Upper lobe of right lung (tissue), 1 donor: ENCODE data around the gene LYPD6B. TPM values are rescaled to one million over a fixed set of nuclear protein-coding genes. Genes with fewer than 3 reads are reported as not detected.

ENCODE experiments used
- ATAC-seq: fragments of 200-7000 bp; cut with Tn5 transposase; one replicate; pipeline ENCODE4 v1.9.1; 2020; ENCODE audit warnings: mild to moderate bottlenecking, moderate library complexity
- DNase-seq: peaks from one replicate; pipeline ENCODE4 v3.0.0-alpha.2; 2020
- H3K27ac ChIP-seq: fragments of 200-600 bp; one replicate; pipeline ENCODE4 v1.8.0; 2022
- H3K27me3 ChIP-seq: fragments of 200-600 bp; one replicate; pipeline ENCODE4 v1.8.0; 2022; ENCODE audit warnings: mild to moderate bottlenecking
- H3K36me3 ChIP-seq: fragments of 200-600 bp; one replicate; pipeline ENCODE4 v1.8.0; 2022
- H3K4me1 ChIP-seq: fragments of 200-600 bp; one replicate; pipeline ENCODE4 v1.8.0; 2022
- H3K4me3 ChIP-seq: fragments of 200-600 bp; one replicate; pipeline ENCODE4 v1.8.0; 2022; ENCODE audit warnings: mild to moderate bottlenecking
- H3K9me3 ChIP-seq: fragments of 200-600 bp; one replicate; pipeline ENCODE4 v1.8.0; 2022
- intact Hi-C: fragments of 100-400 bp; cut with DNase I; formaldehyde crosslinking; loops from one replicate; pipeline ENCODE4 v1.11.0; 2022
- total RNA-seq: library from RNA; stranded (reverse); fragmentation: NEBNext Ultra II Directional; extraction: Animal tissue kit (Norgen Biotek cat#: 25700); gene quantifications from one replicate; pipeline ENCODE4 v1.2.1, GENCODE V29; 2021
- TF ChIP-seq, protein P1 (sequence below): fragments of 200-600 bp; IDR thresholded peaks from one replicate; pipeline ENCODE4 v1.8.0; 2022; ENCODE audit warnings: antibody characterized with exemption
- donor health status: DM: no; HTN: yes; CAD: no; lungs with severe emphysema.

The LYPD6B gene
- total RNA-seq, 1 donor from 2014 or later: 0.78 TPM

DNA sequence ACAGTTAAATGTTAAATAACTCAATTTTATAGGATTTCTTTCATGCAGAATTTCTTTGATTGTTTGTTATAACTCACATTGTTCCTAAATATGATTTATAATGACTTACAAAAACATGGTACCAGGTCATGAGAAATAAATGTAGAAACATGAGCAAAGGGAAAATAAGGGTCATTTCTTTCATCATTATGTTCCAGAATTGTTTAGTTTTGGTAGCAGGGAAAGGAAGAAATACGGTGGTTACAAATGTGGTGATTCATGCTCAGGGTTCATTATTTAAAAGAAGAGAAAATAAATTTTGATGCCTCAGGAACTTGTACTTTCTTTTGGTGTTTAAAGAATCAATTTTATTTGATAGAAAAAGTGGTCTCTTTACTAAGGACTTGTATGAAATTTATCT is 4.4 kb downstream of the LYPD6B start:
- H3K27ac ChIP-seq: no peak overlapping the region
- intact Hi-C loops: no loop called here
- peaks cover 13% of the 10 kb centered on the region for H3K27me3 ChIP-seq
- no peaks in the 10 kb centered on the region for H3K36me3 ChIP-seq
- ATAC-seq (no peak), DNase-seq (no peak)
- no peaks in the 10 kb centered on the region for H3K4me1 ChIP-seq
- TF ChIP-seq, protein P1, sequence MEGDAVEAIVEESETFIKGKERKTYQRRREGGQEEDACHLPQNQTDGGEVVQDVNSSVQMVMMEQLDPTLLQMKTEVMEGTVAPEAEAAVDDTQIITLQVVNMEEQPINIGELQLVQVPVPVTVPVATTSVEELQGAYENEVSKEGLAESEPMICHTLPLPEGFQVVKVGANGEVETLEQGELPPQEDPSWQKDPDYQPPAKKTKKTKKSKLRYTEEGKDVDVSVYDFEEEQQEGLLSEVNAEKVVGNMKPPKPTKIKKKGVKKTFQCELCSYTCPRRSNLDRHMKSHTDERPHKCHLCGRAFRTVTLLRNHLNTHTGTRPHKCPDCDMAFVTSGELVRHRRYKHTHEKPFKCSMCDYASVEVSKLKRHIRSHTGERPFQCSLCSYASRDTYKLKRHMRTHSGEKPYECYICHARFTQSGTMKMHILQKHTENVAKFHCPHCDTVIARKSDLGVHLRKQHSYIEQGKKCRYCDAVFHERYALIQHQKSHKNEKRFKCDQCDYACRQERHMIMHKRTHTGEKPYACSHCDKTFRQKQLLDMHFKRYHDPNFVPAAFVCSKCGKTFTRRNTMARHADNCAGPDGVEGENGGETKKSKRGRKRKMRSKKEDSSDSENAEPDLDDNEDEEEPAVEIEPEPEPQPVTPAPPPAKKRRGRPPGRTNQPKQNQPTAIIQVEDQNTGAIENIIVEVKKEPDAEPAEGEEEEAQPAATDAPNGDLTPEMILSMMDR: no peak
- H3K4me3 ChIP-seq: no peak overlapping the region
- H3K9me3 ChIP-seq: peaks cover 4% of the 10 kb centered on the region

DNA sequence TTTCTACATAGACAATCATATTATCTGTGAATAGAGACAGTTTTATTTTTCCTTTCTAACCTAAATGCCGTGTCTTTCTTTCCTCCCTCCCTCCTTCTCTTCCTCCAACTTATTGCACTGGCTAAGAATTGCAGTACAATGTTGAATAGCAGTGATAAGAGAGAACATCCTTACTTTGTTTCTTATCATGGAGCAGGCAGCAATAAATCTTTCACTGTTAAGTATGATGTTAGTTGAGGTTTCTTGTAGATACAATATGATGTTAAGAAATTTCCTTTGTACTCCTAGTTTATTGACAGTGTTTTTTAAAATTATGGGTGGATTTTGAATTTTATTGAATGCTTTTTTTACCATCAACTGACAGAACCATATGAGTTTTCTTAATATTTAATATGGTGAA is 6.0 kb downstream of the LYPD6B start:
- Histone ChIP-seq H3K4me1 (no peaks in the 10 kb centered on the region), H3K27me3 (peaks cover 2% of the 10 kb centered on the region), H3K36me3 (no peaks in the 10 kb centered on the region), H3K27ac (no peak overlapping the region), H3K4me3 (no peak overlapping the region), H3K9me3 (peaks cover 4% of the 10 kb centered on the region)
- DNase-seq: no peak
- intact Hi-C loops: no loop called here
- TF ChIP-seq, protein P1: no peak
- no peak for ATAC-seq

DNA sequence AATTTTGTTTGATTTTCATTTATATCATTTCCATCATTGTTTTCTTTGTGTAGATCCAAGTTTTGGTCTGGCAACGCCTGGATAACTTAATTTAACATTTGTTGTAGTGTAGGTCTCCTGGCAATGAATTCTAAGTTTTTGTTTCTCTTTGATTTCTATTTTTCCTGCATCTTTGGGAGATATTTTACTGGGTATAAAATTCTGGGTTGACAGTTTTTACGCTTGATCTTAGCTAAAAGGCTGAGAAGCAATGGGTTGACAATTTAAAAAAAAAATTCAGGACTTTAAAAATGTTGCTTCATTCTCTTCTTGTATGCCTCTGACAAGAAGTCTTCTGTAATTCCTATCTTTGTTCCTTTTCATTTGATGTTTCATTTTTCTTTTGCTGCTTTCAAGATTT is 8.6 kb downstream of the LYPD6B start:
- Histone ChIP-seq H3K9me3 (peaks cover 4% of the 10 kb centered on the region), H3K4me3 (no peak overlapping the region), H3K27ac (no peak overlapping the region), H3K4me1 (no peaks in the 10 kb centered on the region), H3K36me3 (no peaks in the 10 kb centered on the region), H3K27me3 (no peaks in the 10 kb centered on the region)
- ATAC-seq: no peak
- intact Hi-C loops: no loop called here
- TF ChIP-seq, protein P1: no peak
- no peak for DNase-seq

DNA sequence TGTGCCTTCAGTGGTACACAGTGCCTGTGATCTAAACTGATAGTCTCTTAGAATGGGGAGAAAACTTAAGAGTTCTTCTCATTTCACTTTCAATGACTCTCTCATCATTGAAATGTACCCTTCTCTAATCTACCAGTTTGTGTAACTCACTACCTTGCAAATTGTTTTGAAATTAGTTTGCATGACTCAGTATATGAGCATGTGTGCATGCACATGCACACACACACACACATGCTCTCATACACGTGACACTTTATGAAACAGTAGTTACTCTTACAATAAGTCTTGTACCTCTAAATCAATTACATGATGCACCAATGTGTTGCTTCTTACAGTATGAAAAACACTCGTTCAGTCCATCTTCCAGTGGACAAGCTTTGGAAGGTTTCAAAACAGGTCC is 10.6 kb downstream of the LYPD6B start:
- intact Hi-C loops: no loop called here
- TF ChIP-seq, protein P1: no peak

DNA sequence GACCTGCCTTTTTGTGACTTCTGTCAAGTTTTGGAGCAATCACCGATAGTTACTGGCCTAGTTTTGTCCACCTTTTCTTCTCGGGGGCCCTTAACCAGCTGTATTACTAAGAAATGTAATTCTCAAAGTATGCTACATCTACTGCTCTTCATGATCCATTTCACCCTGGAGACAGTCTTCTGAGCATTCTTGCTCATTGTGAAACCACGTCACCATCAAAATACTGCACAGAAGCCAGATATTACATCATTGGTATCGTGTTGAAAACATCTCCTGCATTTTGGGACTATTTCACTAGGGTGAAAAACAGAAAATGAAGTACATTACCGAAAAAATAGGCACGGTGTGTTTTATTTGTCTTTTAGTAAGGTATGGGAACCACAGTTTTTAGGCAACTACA is 11.7 kb downstream of the LYPD6B start:
- intact Hi-C loops: no loop called here
- ATAC-seq: no peak
- H3K27ac ChIP-seq: no peak overlapping the region
- TF ChIP-seq, protein P1: no peak
- H3K4me1 ChIP-seq: no peaks in the 10 kb centered on the region
- no peaks in the 10 kb centered on the region for H3K36me3 ChIP-seq
- peaks cover 4% of the 10 kb centered on the region for H3K9me3 ChIP-seq
- DNase-seq: no peak
- no peaks in the 10 kb centered on the region for H3K27me3 ChIP-seq
- H3K4me3 ChIP-seq: no peak overlapping the region

More for the DNA sequence above, 10.6 kb downstream of the LYPD6B start:
- ATAC-seq (no peak), DNase-seq (no peak)
- Histone ChIP-seq H3K9me3 (peaks cover 4% of the 10 kb centered on the region), H3K27me3 (no peaks in the 10 kb centered on the region), H3K4me3 (no peak overlapping the region), H3K36me3 (no peaks in the 10 kb centered on the region), H3K27ac (no peak overlapping the region), H3K4me1 (no peaks in the 10 kb centered on the region)

DNA sequence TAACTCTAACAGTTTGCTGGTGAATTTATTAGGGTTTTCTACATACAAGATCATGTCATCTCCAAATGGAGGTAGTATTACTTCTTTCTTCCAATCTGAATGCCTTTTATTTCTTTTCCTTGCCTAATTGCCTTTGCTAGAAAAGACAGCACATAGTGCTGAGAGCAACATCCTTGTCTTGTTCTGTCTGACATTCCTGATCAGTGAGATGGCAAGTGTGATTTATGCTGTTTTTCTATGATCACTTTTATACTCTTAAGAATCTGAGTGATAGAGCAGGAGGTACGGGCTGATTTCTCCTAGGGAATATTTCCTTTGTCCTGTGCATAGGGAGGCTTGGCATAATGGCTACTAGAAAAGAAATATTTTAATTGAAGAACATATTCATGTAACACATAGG is 17.3 kb downstream of the LYPD6B start:
- no peak for DNase-seq
- H3K27ac ChIP-seq: no peak overlapping the region
- no peaks in the 10 kb centered on the region for H3K9me3 ChIP-seq
- TF ChIP-seq, protein P1: no peak
- no peaks in the 10 kb centered on the region for H3K36me3 ChIP-seq
- no peaks in the 10 kb centered on the region for H3K4me1 ChIP-seq
- intact Hi-C loops: no loop called here
- H3K27me3 ChIP-seq: no peaks in the 10 kb centered on the region
- ATAC-seq: no peak
- H3K4me3 ChIP-seq: no peak overlapping the region
